ENCODE results near the gene KDELR3. TPM values are rescaled to one million over a fixed set of nuclear protein-coding genes. Genes with fewer than 3 reads are reported as not detected.

The KDELR3 gene
- not detected for polyA plus RNA-seq (2012; ENCODE audit: insufficient read depth, insufficient read length, low read depth)

GRCh38 chr22:38467904-38468442, at the start of gene KDELR3:
TSS of gene KDELR3 (plus strand) at chr22:38468096. CDS start at chr22:38468234, 138 bp downstream.
- no peaks in the 10 kb centered on the region for H3K4me1 ChIP-seq
- no peaks in the 10 kb centered on the region for H3K9me3 ChIP-seq
- no peaks in the 10 kb centered on the region for H3K36me3 ChIP-seq
- DNase-seq: peak; percentile 63
- no peaks in the 10 kb centered on the region; the same call in 1 of the 2 replicates for H3K27me3 ChIP-seq
- peak within 1 kb of the TSS; percentile 48 for H3K4me3 ChIP-seq (ENCODE audit: low read depth, low read length)
- no peak for TF ChIP-seq CTCF (IDR thresholded peaks at IDR 0.05; ENCODE audit: low read depth, low read length)

GRCh38 chr22:38418589-38418988, 49.3 kb upstream of the KDELR3 start:
- Histone ChIP-seq H3K36me3 (no peaks in the 10 kb centered on the region), H3K9me3 (no peaks in the 10 kb centered on the region), H3K4me1 (peaks cover 5% of the 10 kb centered on the region; the same call in 1 of the 2 replicates), H3K27me3 (no peaks in the 10 kb centered on the region), H3K4me3 (ENCODE audit: low read depth, low read length) (no peak overlapping the region)
- no peak for DNase-seq
- no peak for TF ChIP-seq CTCF (IDR thresholded peaks at IDR 0.05; ENCODE audit: low read depth, low read length)

- DNase-seq: no peak
- no peak for TF ChIP-seq CTCF (IDR thresholded peaks at IDR 0.05; ENCODE audit: low read depth, low read length)
Measured at GRCh38 chr22:38419121-38419857, 48.6 kb upstream of the KDELR3 start.

GRCh38 chr22:38419858-38420160, 48.1 kb upstream of the KDELR3 start:
- Histone ChIP-seq H3K4me1 (peaks cover 5% of the 10 kb centered on the region; the same call in 1 of the 2 replicates), H3K9me3 (no peaks in the 10 kb centered on the region), H3K36me3 (no peaks in the 10 kb centered on the region), H3K4me3 (ENCODE audit: low read depth, low read length) (no peak overlapping the region), H3K27me3 (no peaks in the 10 kb centered on the region)
- DNase-seq: no peak
- TF ChIP-seq CTCF (IDR thresholded peaks at IDR 0.05; ENCODE audit: low read depth, low read length): no peak

More at GRCh38 chr22:38419121-38419857, 48.6 kb upstream of the KDELR3 start:
- Histone ChIP-seq H3K4me1 (peaks cover 5% of the 10 kb centered on the region; the same call in 1 of the 2 replicates), H3K27me3 (no peaks in the 10 kb centered on the region), H3K36me3 (no peaks in the 10 kb centered on the region), H3K4me3 (ENCODE audit: low read depth, low read length) (no peak overlapping the region), H3K9me3 (no peaks in the 10 kb centered on the region)

- TF ChIP-seq CTCF (IDR thresholded peaks at IDR 0.05; ENCODE audit: low read depth, low read length): no peak
Measured at GRCh38 chr22:38420734-38421133, 47.2 kb upstream of the KDELR3 start.

More at GRCh38 chr22:38420734-38421133, 47.2 kb upstream of the KDELR3 start:
- H3K36me3 ChIP-seq: no peaks in the 10 kb centered on the region
- no peak for DNase-seq
- no peaks in the 10 kb centered on the region for H3K27me3 ChIP-seq
- H3K9me3 ChIP-seq: no peaks in the 10 kb centered on the region
- no peak overlapping the region for H3K4me3 ChIP-seq (ENCODE audit: low read depth, low read length)
- H3K4me1 ChIP-seq: peaks cover 5% of the 10 kb centered on the region; the same call in 1 of the 2 replicates

All from BE2C (cell line).